Measurements from ENCODE around the gene BICD1.
"Not testable (repeated sequence)": the region's sequence is repeated elsewhere in the genome, so short reads cannot be mapped to it uniquely, and the experiment has no call there.

BICD1 gene

GRCh38 chr12:32181498-32182175 lies 75.0 kb downstream of the BICD1 start:
- H3K27ac ChIP-seq: no peak overlapping the region
- TF ChIP-seq CTCF (IDR thresholded peaks at IDR 0.05): no peak
- TF ChIP-seq ZFX (IDR thresholded peaks at IDR 0.05; ENCODE audit: borderline replicate concordance): no peak

GRCh38 chr12:32183650-32184049 lies 77.0 kb downstream of the BICD1 start:
- TF ChIP-seq CTCF (IDR thresholded peaks at IDR 0.05): no peak
- TF ChIP-seq ZFX (IDR thresholded peaks at IDR 0.05; ENCODE audit: borderline replicate concordance): no peak
- H3K27ac ChIP-seq: no peak overlapping the region

- H3K27ac ChIP-seq: not testable (repeated sequence)
These were observed 80.5 kb downstream of the BICD1 start for GRCh38 chr12:32187127-32187526.

GRCh38 chr12:32191445-32191844 lies 84.8 kb downstream of the BICD1 start:
- TF ChIP-seq ZFX (IDR thresholded peaks at IDR 0.05; ENCODE audit: borderline replicate concordance): no peak
- TF ChIP-seq CTCF (IDR thresholded peaks at IDR 0.05): no peak
- no peak overlapping the region for H3K27ac ChIP-seq

- H3K27ac ChIP-seq: no peak overlapping the region
- TF ChIP-seq CTCF (IDR thresholded peaks at IDR 0.05): no peak
- no peak for TF ChIP-seq ZFX (IDR thresholded peaks at IDR 0.05; ENCODE audit: borderline replicate concordance)
These were observed 89.9 kb downstream of the BICD1 start for GRCh38 chr12:32196250-32197198.

- TF ChIP-seq CTCF (IDR thresholded peaks at IDR 0.05) (no peak), ZFX (IDR thresholded peaks at IDR 0.05; ENCODE audit: borderline replicate concordance) (no peak)
- no peak overlapping the region for H3K27ac ChIP-seq
These were observed 90.8 kb downstream of the BICD1 start for GRCh38 chr12:32197421-32197820.

- no peak overlapping the region for H3K27ac ChIP-seq
- TF ChIP-seq CTCF (IDR thresholded peaks at IDR 0.05): no peak
- no peak for TF ChIP-seq ZFX (IDR thresholded peaks at IDR 0.05; ENCODE audit: borderline replicate concordance)
These were observed 91.9 kb downstream of the BICD1 start for GRCh38 chr12:32198555-32198954.

Data from 22Rv1 (cell line).